Uterus (tissue), 4 donors: ENCODE measurements around the gene SPATA20. TPM values are rescaled to one million over a fixed set of nuclear protein-coding genes. Genes with fewer than 3 reads are reported as not detected.

Experiments
- DNase-seq, 2 donors: peaks; one replicate each; pipeline ENCODE4 v3.0.0-alpha.2; 2019 to 2020
- H3K27ac ChIP-seq, 2 donors: fragments of 200-600 bp; sonication (generic); 1 replicate in 1 of 2; 2 replicates in 1 of 2; pipeline ENCODE4 v1.5.1; 2016 to 2018
- H3K27me3 ChIP-seq, 2 donors: fragments of 200-600 bp; sonication (generic); one replicate each; pipeline ENCODE4 v1.5.1; 2018 to 2019; ENCODE audit warnings: control low read depth in 1 of 2
- H3K36me3 ChIP-seq, 2 donors: fragments of 200-600 bp; sonication (generic); one replicate each; pipeline ENCODE4 v1.5.1; 2019; ENCODE audit warnings: control low read depth in 1 of 2
- H3K4me1 ChIP-seq, 2 donors: fragments of 200-600 bp; sonication (generic); one replicate each; pipeline ENCODE4 v1.5.1; 2018 to 2019; ENCODE audit warnings: control low read depth in 1 of 2
- H3K4me3 ChIP-seq, 2 donors: fragments of 200-600 bp; sonication (generic); 1 replicate in 1 of 2; 2 replicates in 1 of 2; pipeline ENCODE4 v1.5.1; 2018 to 2019; ENCODE audit warnings: mild to moderate bottlenecking in 1 of 2
- H3K9me3 ChIP-seq, 2 donors: fragments of 200-600 bp; sonication (generic); one replicate each; pipeline ENCODE4 v1.5.1; 2019; ENCODE audit warnings: control low read depth in 1 of 2
- POLR2A ChIP-seq, 2 donors: fragments of 450-650 bp; IDR thresholded peaks; one replicate each; pipeline ENCODE4 v1.6.1; 2016; ENCODE audit warnings: antibody characterized with exemption in 2 of 2, mild to moderate bottlenecking in 1 of 2, moderate library complexity in 1 of 2
- intact Hi-C: fragments of 100-400 bp; cut with DNase I; formaldehyde crosslinking; loops from one replicate; pipeline ENCODE4 v1.15.1; 2023; ENCODE audit warnings: low total_unique reads
- total RNA-seq, 4 donors: library from RNA; depleted of rRNA in 3 of 4; stranded (reverse); fragments of >200 nt in 3 of 4; gene quantifications; one replicate each; pipeline versions ENCODE4 v1.1.0 to v1.2.4, GENCODE V29; 2014 to 2023
- TF ChIP-seq, protein P1 (sequence below), 4 experiments: fragments of 200-600 bp in 2 of 4; fragments of 450-650 bp in 2 of 4; sonication (generic) in 2 of 4; IDR thresholded peaks; one replicate each; pipeline ENCODE4 v1.5.1; 2016 to 2019; ENCODE audit warnings: antibody characterized with exemption in 4 of 4, mild to moderate bottlenecking in 2 of 4, moderate library complexity in 1 of 4
- donor health status: DM: yes; HTN: yes; CAD: no.

The SPATA20 gene
- total RNA-seq, 4 donors from 2014 or later, result 39.7 to 57.2 (median 46.2) TPM

- Histone ChIP-seq H3K27ac (peak overlapping the region; percentile 71 to 85), H3K36me3 (no peaks in the 10 kb centered on the region), H3K27me3 (peaks cover 0 to 12% of the 10 kb centered on the region in 2 donors), H3K9me3 (no peaks in the 10 kb centered on the region), H3K4me1 (peaks cover 0 to 26% of the 10 kb centered on the region in 2 donors), H3K4me3 (no peak overlapping the region)
- intact Hi-C loops, result no loop called here
- no peak for DNase-seq
- TF ChIP-seq POLR2A (IDR thresholded peaks at IDR 0.05), result no peak
- TF ChIP-seq, protein P1, sequence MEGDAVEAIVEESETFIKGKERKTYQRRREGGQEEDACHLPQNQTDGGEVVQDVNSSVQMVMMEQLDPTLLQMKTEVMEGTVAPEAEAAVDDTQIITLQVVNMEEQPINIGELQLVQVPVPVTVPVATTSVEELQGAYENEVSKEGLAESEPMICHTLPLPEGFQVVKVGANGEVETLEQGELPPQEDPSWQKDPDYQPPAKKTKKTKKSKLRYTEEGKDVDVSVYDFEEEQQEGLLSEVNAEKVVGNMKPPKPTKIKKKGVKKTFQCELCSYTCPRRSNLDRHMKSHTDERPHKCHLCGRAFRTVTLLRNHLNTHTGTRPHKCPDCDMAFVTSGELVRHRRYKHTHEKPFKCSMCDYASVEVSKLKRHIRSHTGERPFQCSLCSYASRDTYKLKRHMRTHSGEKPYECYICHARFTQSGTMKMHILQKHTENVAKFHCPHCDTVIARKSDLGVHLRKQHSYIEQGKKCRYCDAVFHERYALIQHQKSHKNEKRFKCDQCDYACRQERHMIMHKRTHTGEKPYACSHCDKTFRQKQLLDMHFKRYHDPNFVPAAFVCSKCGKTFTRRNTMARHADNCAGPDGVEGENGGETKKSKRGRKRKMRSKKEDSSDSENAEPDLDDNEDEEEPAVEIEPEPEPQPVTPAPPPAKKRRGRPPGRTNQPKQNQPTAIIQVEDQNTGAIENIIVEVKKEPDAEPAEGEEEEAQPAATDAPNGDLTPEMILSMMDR (IDR thresholded peaks at IDR 0.05), result no peak
Observed at GRCh38 chr17:50565402-50566350, 18.7 kb downstream of the SPATA20 start.

GRCh38 chr17:50566886-50567285 lies 19.9 kb downstream of the SPATA20 start:
- no peaks in the 10 kb centered on the region for H3K9me3 ChIP-seq
- TF ChIP-seq, protein P1 (IDR thresholded peaks at IDR 0.05), result no peak
- TF ChIP-seq POLR2A (IDR thresholded peaks at IDR 0.05), result no peak
- intact Hi-C loops, result no loop called here
- peaks cover 0 to 3% of the 10 kb centered on the region in 2 donors for H3K27me3 ChIP-seq
- H3K4me1 ChIP-seq, result peaks cover 0 to 19% of the 10 kb centered on the region in 2 donors
- no peak overlapping the region for H3K4me3 ChIP-seq
- H3K36me3 ChIP-seq, result no peaks in the 10 kb centered on the region
- no peak for DNase-seq
- H3K27ac ChIP-seq, result no peak overlapping the region

DNA sequence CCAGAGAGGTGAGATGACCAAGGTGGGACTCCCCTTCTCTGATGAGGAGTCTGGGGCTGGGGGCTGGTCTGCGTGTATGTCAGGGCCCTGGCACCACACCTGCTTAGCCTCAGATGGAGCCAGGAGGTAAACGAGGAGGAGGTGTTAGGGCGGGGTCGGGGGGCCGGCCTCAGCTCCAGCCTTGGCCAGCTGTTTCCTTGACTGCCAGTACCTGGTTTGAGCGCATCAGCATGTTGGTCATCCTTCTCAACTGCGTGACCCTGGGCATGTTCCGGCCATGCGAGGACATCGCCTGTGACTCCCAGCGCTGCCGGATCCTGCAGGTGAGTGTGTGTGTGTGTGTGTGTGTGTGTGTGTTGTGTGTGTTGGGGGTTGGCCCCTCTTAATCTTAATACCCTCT lies 21.7 kb downstream of the SPATA20 start:
- H3K27me3 ChIP-seq, result no peaks in the 10 kb centered on the region

DNA sequence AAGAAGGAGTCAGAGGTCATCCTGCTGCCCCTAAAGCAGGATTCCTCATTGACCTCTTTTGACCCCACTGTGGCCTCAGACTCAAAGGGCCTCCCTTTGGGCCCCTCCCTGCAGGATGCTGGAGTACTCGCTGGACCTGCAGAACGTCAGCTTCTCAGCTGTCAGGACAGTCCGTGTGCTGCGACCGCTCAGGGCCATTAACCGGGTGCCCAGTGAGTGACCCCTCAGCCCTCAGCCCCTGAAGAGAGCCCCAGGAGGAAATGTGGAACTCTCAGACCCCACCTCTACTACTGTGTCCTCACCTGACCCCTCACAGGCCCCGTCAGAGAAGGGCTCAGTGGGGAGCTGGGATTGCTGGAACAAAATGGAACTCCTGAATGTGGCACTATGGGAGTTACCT lies 22.6 kb downstream of the SPATA20 start:
- no peak for TF ChIP-seq POLR2A (IDR thresholded peaks at IDR 0.05)
- TF ChIP-seq, protein P1 (IDR thresholded peaks at IDR 0.05), result no peak
- no peaks in the 10 kb centered on the region for H3K27me3 ChIP-seq
- no peaks in the 10 kb centered on the region for H3K9me3 ChIP-seq
- no peak for DNase-seq
- H3K4me1 ChIP-seq, result peaks cover 0 to 8% of the 10 kb centered on the region in 2 donors
- no peaks in the 10 kb centered on the region for H3K36me3 ChIP-seq
- intact Hi-C loops, result no loop called here
- H3K27ac ChIP-seq, result no peak overlapping the region
- no peak overlapping the region for H3K4me3 ChIP-seq

More for the DNA sequence above, 21.7 kb downstream of the SPATA20 start:
- intact Hi-C loops, result no loop called here
- no peak for DNase-seq
- Histone ChIP-seq H3K4me3 (no peak overlapping the region), H3K9me3 (no peaks in the 10 kb centered on the region), H3K27ac (no peak overlapping the region), H3K36me3 (no peaks in the 10 kb centered on the region), H3K4me1 (peaks cover 0 to 11% of the 10 kb centered on the region in 2 donors)
- no peak for TF ChIP-seq POLR2A (IDR thresholded peaks at IDR 0.05)
- TF ChIP-seq, protein P1 (IDR thresholded peaks at IDR 0.05), result no peak

- DNase-seq, result no peak
- Histone ChIP-seq H3K27ac (no peak overlapping the region), H3K27me3 (no peaks in the 10 kb centered on the region), H3K36me3 (no peaks in the 10 kb centered on the region), H3K4me3 (no peak overlapping the region), H3K9me3 (no peaks in the 10 kb centered on the region), H3K4me1 (peaks cover 0 to 4% of the 10 kb centered on the region in 2 donors)
- TF ChIP-seq POLR2A (IDR thresholded peaks at IDR 0.05), result no peak
- TF ChIP-seq, protein P1 (IDR thresholded peaks at IDR 0.05), result no peak
- intact Hi-C loops, result no loop called here
Observed at GRCh38 chr17:50570032-50570431, 23.1 kb downstream of the SPATA20 start.
